ENCODE data around the gene XPR1. TPM values are rescaled to one million over a fixed set of nuclear protein-coding genes. Genes with fewer than 3 reads are reported as not detected.
A peak's percentile ranks its signal among the peaks of the same experiment; 100 is the strongest.

XPR1 gene
- total and polyA plus RNA-seq, 8 donors = 3.4 to 25.3 (median 13.7) TPM

DNA sequence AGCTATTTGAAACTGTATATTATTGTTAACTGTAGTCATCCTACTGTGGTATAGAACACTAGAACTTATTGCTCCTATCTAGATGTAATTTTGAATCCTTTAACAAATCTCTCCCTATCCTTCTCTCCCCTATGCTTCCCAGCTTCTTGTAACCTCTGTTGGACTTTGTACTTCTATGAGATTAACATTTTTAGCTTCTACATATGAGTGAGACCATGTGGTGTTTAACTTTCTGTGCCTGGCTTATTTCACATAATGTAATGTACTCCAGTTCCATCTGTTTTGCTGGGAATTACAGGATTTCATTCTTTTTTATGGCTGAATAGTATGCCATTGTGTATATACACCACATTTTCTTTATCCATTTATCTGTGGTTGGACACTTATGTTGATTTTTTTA is 216.4 kb downstream of the XPR1 start:
- no peaks in the 10 kb centered on the region for H3K36me3 ChIP-seq
- H3K4me1 ChIP-seq = peaks cover 8 to 34% (median 33%) of the 10 kb centered on the region in 3 donors
- peak overlapping the region; percentile 0 to 59 (median 40) for H3K27ac ChIP-seq
- intact Hi-C loops (cut with DNase I) = no loop called here
- H3K27me3 ChIP-seq = no peaks in the 10 kb centered on the region
- ATAC-seq (peak; percentile 45 to 71 (median 57)), FAIRE-seq (no peak), DNase-seq (no peak)
- TF ChIP-seq CTCF (IDR thresholded peaks at IDR 0.05) = no peak
- no peaks in the 10 kb centered on the region for H3K9me3 ChIP-seq
- H3K4me3 ChIP-seq = no peak overlapping the region

DNA sequence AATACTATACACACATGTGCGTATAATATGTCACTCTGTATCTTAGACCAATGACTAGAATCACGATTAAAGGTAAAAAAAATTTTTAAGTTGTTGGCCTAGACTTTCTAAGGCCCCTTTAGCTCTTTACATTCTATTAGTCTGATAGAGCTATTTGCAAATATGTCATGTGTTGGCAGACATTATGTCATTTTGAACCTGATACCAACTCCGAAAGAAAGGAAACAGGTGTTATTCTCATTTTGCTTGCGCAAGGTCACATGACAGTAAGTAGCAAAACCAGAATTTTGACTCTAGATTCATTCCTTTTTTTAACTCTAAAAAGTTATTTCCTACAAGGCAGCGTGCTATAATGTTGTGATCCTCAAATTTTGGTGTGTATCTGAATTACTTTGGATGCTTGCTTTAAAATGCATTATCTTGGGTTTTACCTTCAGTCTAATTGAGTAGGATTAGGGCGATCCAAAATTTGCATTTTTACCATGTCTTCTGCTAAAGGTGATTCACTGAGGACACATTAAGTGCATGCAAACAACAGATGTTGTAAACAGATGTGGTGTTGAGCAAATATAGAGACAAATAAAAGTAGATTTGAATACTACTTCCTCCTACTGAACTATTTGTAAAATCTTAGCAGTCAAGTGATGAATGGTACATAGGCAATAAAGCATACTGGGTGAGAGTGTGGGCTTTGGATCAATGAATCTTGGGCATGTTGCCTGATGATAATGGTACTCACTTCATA is 217.4 kb downstream of the XPR1 start:
- FAIRE-seq (no peak), ATAC-seq (peak; percentile 89 to 95 (median 92))

GRCh38 chr1:180851995-180852887 is 220.4 kb downstream of the XPR1 start:
- no peaks in the 10 kb centered on the region for H3K36me3 ChIP-seq
- intact Hi-C loops (cut with DNase I) = loop anchor here in 1 of 3 donors (10.0 kb wide), 1 partner anchor 327 kb away; no protein-coding TSS in a partner anchor
- H3K27ac ChIP-seq = no peak overlapping the region
- H3K9me3 ChIP-seq = no peaks in the 10 kb centered on the region
- FAIRE-seq (no peak), ATAC-seq (no peak), DNase-seq (no peak)
- TF ChIP-seq CTCF (IDR thresholded peaks at IDR 0.05) = no peak
- WGBS, 2 donors = 94 to 95% methylated on average over 8 of the region's 8 CpGs
- peaks cover 8 to 45% (median 40%) of the 10 kb centered on the region in 3 donors for H3K4me1 ChIP-seq
- no peaks in the 10 kb centered on the region for H3K27me3 ChIP-seq
- H3K4me3 ChIP-seq = no peak overlapping the region

More for the DNA sequence above, 217.4 kb downstream of the XPR1 start:
- H3K27ac ChIP-seq = peak overlapping the region in 3 of 4 donors; percentile 0 to 59 (median 56)
- H3K4me3 ChIP-seq = no peak overlapping the region
- H3K36me3 ChIP-seq = no peaks in the 10 kb centered on the region
- no peaks in the 10 kb centered on the region for H3K9me3 ChIP-seq
- DNase-seq = peak in 2 of 6 donors; percentile 21 to 23
- no peaks in the 10 kb centered on the region for H3K27me3 ChIP-seq
- H3K4me1 ChIP-seq = peaks cover 8 to 38% (median 35%) of the 10 kb centered on the region in 3 donors
- intact Hi-C loops (cut with DNase I) = no loop called here
- no peak for TF ChIP-seq CTCF (IDR thresholded peaks at IDR 0.05)
- 29 to 30% methylated on average over 6 of the region's 6 CpGs for WGBS, 2 donors

DNA sequence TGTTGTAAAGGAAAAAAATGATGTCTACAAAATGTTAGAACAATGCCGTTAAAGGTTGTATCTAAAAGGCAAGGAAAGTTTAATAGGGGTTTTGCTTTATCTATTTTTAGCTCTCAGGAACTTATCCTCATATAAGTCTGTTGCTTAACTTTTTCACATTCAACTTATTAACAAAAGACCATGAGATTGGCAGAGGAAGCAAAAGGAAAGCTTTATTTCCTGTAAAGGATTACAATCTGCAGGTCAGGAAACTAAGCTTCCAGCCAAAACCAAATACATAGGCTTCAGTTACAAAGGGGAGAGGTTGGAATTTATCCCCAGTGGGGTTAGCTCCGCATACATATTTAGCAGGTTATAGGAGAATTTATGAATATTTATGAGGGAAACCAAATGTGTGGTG is 222.2 kb downstream of the XPR1 start:
- 33 to 42% methylated on average over 2 of the region's 2 CpGs for WGBS, 2 donors
- Histone ChIP-seq H3K36me3 (no peaks in the 10 kb centered on the region), H3K4me3 (peak overlapping the region in 1 of 4 donors; percentile 6), H3K27me3 (no peaks in the 10 kb centered on the region), H3K27ac (peak overlapping the region in 2 of 4 donors; percentile 17 to 61), H3K4me1 (peaks cover 5 to 28% (median 24%) of the 10 kb centered on the region in 3 donors), H3K9me3 (no peaks in the 10 kb centered on the region)
- no peak for TF ChIP-seq CTCF (IDR thresholded peaks at IDR 0.05)
- no peak for FAIRE-seq
- intact Hi-C loops (cut with DNase I) = loop anchor here in 1 of 3 donors (10.0 kb wide), 1 partner anchor 329 kb away; no protein-coding TSS in a partner anchor
- DNase-seq = no peak
- ATAC-seq = peak in 3 of 4 donors; percentile 9 to 27 (median 25)

Data from pancreas (tissue), 10 donors.